HG03196 (cell line): ENCODE data around the gene GID8.

ENCODE experiments used
- ATAC-seq: cut with Tn5 transposase; IDR thresholded peaks from one replicate; pipeline ENCODE4 v1.9.1; 2021; ENCODE audit not compliant: unreplicated experiment

GID8 gene

GRCh38 chr20:62902926-62903615 is 34.9 kb upstream of the GID8 start:
- no peak for ATAC-seq

GRCh38 chr20:62905536-62906117 is 32.3 kb upstream of the GID8 start:
- ATAC-seq, result no peak

GRCh38 chr20:62906209-62906608 is 31.7 kb upstream of the GID8 start:
- no peak for ATAC-seq

GRCh38 chr20:62906647-62907375 is 31.1 kb upstream of the GID8 start:
- no peak for ATAC-seq

- ATAC-seq, result no peak
Measured at GRCh38 chr20:62907384-62908317, 30.3 kb upstream of the GID8 start.

GRCh38 chr20:62908971-62909791 is 28.8 kb upstream of the GID8 start:
- ATAC-seq, result no peak

GRCh38 chr20:62910217-62910766 is 27.7 kb upstream of the GID8 start:
- no peak for ATAC-seq

GRCh38 chr20:62910777-62911497 is 27.0 kb upstream of the GID8 start:
- ATAC-seq, result no peak

- no peak for ATAC-seq
Measured at GRCh38 chr20:62911701-62912280, 26.2 kb upstream of the GID8 start.

GRCh38 chr20:62913043-62913630 is 24.8 kb upstream of the GID8 start:
- ATAC-seq, result no peak

GRCh38 chr20:62914436-62914835 is 23.5 kb upstream of the GID8 start:
- no peak for ATAC-seq

- ATAC-seq, result no peak
Measured at GRCh38 chr20:62914970-62915457, 22.9 kb upstream of the GID8 start.

GRCh38 chr20:62916703-62917476 is 21.1 kb upstream of the GID8 start:
- no peak for ATAC-seq

- ATAC-seq, result no peak
Measured at GRCh38 chr20:62917720-62918119, 20.2 kb upstream of the GID8 start.

- no peak for ATAC-seq
Measured at GRCh38 chr20:62918147-62918546, 19.8 kb upstream of the GID8 start.

GRCh38 chr20:62918831-62919230 is 19.1 kb upstream of the GID8 start:
- no peak for ATAC-seq

- ATAC-seq, result no peak
Measured at GRCh38 chr20:62920039-62920645, 17.8 kb upstream of the GID8 start.
